ENCODE measurements around the gene MYH15. TPM values are rescaled to one million over a fixed set of nuclear protein-coding genes. Genes with fewer than 3 reads are reported as not detected.

The MYH15 gene
- total and polyA plus RNA-seq, 7 donors: 0.01 to 0.67 (median 0.08) TPM

DNA sequence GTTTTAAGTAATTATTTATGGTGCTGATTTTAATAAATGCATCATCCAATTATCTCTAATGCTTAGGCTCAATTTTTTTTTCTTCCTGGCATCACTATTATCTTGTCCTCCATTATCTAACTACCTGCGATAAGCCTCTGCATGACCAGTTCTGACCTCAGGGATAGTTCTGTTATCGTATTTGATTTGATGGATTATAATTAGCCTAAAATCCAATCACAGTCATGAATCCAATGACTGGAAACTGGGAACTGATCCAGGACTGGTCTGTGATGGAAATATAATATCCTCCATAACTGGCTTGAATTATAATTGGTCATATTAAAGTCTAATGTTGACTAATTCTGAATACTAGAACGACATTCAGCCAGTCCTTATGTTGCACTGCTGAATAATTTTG, 1.1 kb downstream of the MYH15 start:
- DNase-seq (no peak), ATAC-seq (no peak)
- H3K27me3 ChIP-seq (ENCODE audit: insufficient read depth in 3 of 3, low read length in 2 of 3): no peaks in the 10 kb centered on the region
- no peak overlapping the region for H3K4me3 ChIP-seq
- 35 to 38% (median 36%) methylated on average over 3 of the region's 3 CpGs for WGBS, 3 donors
- no peaks in the 10 kb centered on the region for H3K9me3 ChIP-seq
- H3K4me1 ChIP-seq: no peaks in the 10 kb centered on the region
- TF ChIP-seq, protein P1, sequence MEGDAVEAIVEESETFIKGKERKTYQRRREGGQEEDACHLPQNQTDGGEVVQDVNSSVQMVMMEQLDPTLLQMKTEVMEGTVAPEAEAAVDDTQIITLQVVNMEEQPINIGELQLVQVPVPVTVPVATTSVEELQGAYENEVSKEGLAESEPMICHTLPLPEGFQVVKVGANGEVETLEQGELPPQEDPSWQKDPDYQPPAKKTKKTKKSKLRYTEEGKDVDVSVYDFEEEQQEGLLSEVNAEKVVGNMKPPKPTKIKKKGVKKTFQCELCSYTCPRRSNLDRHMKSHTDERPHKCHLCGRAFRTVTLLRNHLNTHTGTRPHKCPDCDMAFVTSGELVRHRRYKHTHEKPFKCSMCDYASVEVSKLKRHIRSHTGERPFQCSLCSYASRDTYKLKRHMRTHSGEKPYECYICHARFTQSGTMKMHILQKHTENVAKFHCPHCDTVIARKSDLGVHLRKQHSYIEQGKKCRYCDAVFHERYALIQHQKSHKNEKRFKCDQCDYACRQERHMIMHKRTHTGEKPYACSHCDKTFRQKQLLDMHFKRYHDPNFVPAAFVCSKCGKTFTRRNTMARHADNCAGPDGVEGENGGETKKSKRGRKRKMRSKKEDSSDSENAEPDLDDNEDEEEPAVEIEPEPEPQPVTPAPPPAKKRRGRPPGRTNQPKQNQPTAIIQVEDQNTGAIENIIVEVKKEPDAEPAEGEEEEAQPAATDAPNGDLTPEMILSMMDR (IDR thresholded peaks at IDR 0.05): no peak
- H3K36me3 ChIP-seq (ENCODE audit: insufficient read depth in 1 of 2, low read depth in 1 of 2): no peaks in the 10 kb centered on the region
- intact Hi-C loops (cut with DNase I): no loop called here
- no peak overlapping the region for H3K27ac ChIP-seq

DNA sequence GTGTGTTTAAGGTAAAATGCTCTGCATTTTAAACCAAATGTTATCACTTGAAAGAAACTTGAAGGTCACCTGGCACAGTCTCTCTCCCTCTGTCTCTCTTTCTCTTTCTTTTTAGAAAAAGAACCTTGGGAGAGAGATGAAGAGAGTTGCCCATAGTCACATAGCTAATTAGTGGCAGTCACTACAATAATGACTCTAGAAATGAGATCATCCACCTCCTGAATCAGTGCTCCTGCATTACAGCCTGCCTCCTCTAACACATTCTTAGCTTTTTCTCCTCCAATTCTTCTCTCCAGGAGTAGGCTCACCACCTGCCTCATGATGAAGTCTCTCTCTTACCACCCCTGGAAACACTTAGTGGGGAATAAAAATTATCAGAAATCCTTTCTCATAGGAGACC, 2.5 kb downstream of the MYH15 start:
- DNase-seq (no peak), ATAC-seq (no peak)
- no peaks in the 10 kb centered on the region for H3K27me3 ChIP-seq (ENCODE audit: insufficient read depth in 3 of 3, low read length in 2 of 3)
- intact Hi-C loops (cut with DNase I): no loop called here
- no peak overlapping the region for H3K27ac ChIP-seq
- no peak overlapping the region for H3K4me3 ChIP-seq
- H3K9me3 ChIP-seq: no peaks in the 10 kb centered on the region
- TF ChIP-seq, protein P1 (IDR thresholded peaks at IDR 0.05): no peak
- H3K36me3 ChIP-seq (ENCODE audit: insufficient read depth in 1 of 2, low read depth in 1 of 2): no peaks in the 10 kb centered on the region
- no peaks in the 10 kb centered on the region for H3K4me1 ChIP-seq

DNA sequence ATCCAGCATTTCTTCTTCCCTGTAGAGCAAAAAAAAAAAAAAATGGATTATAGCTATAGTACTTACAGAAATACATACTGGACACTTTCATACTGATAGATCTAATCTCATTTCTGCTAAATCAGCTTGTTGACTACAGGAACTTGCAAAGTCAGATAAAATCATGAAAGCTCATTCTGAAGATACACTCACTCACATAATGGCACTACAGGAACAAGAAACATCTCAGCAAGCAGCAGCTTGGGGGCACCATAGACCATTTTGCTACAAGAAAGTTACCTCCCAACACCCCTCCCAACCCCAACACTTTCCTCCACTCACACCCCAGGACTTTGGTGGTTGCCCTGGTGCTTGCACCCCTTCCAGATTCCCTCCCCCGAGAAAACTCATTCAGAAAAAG, 4.6 kb downstream of the MYH15 start:
- WGBS, 3 donors: 79 to 95% (median 91%) methylated on average over 1 of the region's 1 CpG
- intact Hi-C loops (cut with DNase I): no loop called here
- H3K4me1 ChIP-seq: no peaks in the 10 kb centered on the region
- no peak overlapping the region for H3K4me3 ChIP-seq
- no peak overlapping the region for H3K27ac ChIP-seq
- H3K27me3 ChIP-seq (ENCODE audit: insufficient read depth in 3 of 3, low read length in 2 of 3): no peaks in the 10 kb centered on the region
- TF ChIP-seq, protein P1 (IDR thresholded peaks at IDR 0.05): no peak
- H3K36me3 ChIP-seq (ENCODE audit: insufficient read depth in 1 of 2, low read depth in 1 of 2): no peaks in the 10 kb centered on the region
- no peaks in the 10 kb centered on the region for H3K9me3 ChIP-seq
- no peak for ATAC-seq
- no peak for DNase-seq

DNA sequence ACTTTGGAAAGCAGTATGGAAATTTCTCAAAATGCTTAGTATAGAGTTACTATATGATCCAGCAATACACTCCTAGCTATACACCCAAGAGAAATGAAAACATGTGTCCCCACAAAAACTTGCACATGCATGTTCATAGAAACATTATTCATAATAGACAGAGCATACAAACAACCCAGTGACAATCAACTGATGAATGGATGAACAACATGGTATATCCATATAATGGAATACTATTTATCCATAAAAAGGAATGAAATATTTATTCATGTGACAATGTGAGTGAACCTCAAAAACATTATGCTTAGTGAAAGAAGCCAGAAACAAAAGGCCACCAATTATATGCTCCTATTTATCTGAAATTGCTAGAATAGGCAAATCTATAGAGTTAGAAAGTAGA, 6.7 kb downstream of the MYH15 start:
- no peak overlapping the region for H3K4me3 ChIP-seq
- H3K9me3 ChIP-seq: no peaks in the 10 kb centered on the region
- H3K27ac ChIP-seq: no peak overlapping the region
- no peaks in the 10 kb centered on the region for H3K36me3 ChIP-seq (ENCODE audit: insufficient read depth in 1 of 2, low read depth in 1 of 2)
- H3K27me3 ChIP-seq (ENCODE audit: insufficient read depth in 3 of 3, low read length in 2 of 3): no peaks in the 10 kb centered on the region
- TF ChIP-seq, protein P1 (IDR thresholded peaks at IDR 0.05): no peak
- H3K4me1 ChIP-seq: no peaks in the 10 kb centered on the region
- ATAC-seq: no peak
- DNase-seq: no peak
- intact Hi-C loops (cut with DNase I): no loop called here

DNA sequence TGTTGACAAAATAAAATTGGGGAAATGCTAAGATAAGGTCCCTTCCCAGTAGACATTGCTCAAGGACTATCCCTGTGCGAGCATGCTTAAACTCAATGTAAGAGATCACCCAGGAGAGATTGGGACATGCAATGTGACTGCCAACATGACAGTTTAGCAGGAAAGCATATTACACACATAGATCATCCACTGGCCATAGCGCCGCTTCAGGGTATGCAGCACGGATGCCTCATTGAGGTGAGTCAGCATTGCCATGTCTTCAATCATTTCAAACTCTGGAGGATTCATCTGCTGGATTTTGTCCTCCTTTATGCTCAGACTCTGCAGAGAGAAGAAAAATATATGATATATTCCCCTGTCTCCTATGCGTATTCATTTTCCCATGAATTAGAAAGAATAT, 8.9 kb downstream of the MYH15 start:
- Histone ChIP-seq H3K27ac (no peak overlapping the region), H3K4me3 (no peak overlapping the region), H3K9me3 (no peaks in the 10 kb centered on the region), H3K4me1 (no peaks in the 10 kb centered on the region), H3K27me3 (ENCODE audit: insufficient read depth in 3 of 3, low read length in 2 of 3) (no peaks in the 10 kb centered on the region), H3K36me3 (ENCODE audit: insufficient read depth in 1 of 2, low read depth in 1 of 2) (no peaks in the 10 kb centered on the region)
- intact Hi-C loops (cut with DNase I): no loop called here
- WGBS, 3 donors: 88 to 91% (median 88%) methylated on average over 5 of the region's 5 CpGs
- no peak for DNase-seq
- ATAC-seq: no peak
- TF ChIP-seq, protein P1 (IDR thresholded peaks at IDR 0.05): no peak

Measured in psoas muscle (tissue), 8 donors.